ENCODE measurements around the gene ADARB2. TPM values are rescaled to one million over a fixed set of nuclear protein-coding genes. Genes with fewer than 3 reads are reported as not detected.

The ADARB2 gene
- total and polyA plus RNA-seq, 10 of the 15 experiments (the other 5 are each of a cell fraction or from before 2014, with no cell fraction given) = 0.02 to 4.1 (median 0.76) TPM

GRCh38 chr10:1182280-1183032 is 554.9 kb downstream of the ADARB2 start:
- ChIA-PET POLR2A (no interaction called here), SMC1A (ENCODE audit: uncharacterized antibody, unreplicated experiment) (no interaction called here), RAD21 (ENCODE audit: unreplicated experiment) (no interaction called here), CTCF (no interaction called here)
- Histone ChIP-seq H3K79me2 (ENCODE audit: control insufficient read depth, insufficient read depth, low read length) (no peaks in the 10 kb centered on the region), H3K9ac (ENCODE audit: control insufficient read depth, insufficient read depth, low read length) (no peak overlapping the region), H3K27ac (ENCODE audit: control insufficient read depth, insufficient read depth) (no peak overlapping the region), H4K20me1 (ENCODE audit: control insufficient read depth, insufficient read depth) (no peaks in the 10 kb centered on the region), H3K4me2 (ENCODE audit: control insufficient read depth, insufficient read depth) (no peak overlapping the region), H3K36me3 (ENCODE audit: control insufficient read depth in 2 of 2, insufficient read depth in 2 of 2, low read length in 1 of 2) (no peaks in the 10 kb centered on the region), H3K4me1 (ENCODE audit: control insufficient read depth, insufficient read depth, low read length) (no peaks in the 10 kb centered on the region), H2AFZ (ENCODE audit: control insufficient read depth, low read depth, low read length) (no peak overlapping the region), H3K27me3 (replicated peaks in 1 of 2; ENCODE audit: control insufficient read depth in 2 of 2, insufficient read depth in 2 of 2, low read length in 1 of 2) (peaks cover 0 to 2% of the 10 kb centered on the region in 2 experiments; a peak in 3 of 4 replicates), H3K4me3 (no peak overlapping the region), H3K9me3 (replicated peaks; ENCODE audit: control insufficient read depth, insufficient read depth, low read length) (no peaks in the 10 kb centered on the region)
- no peak for FAIRE-seq
- no peak for ATAC-seq
- WGBS (ENCODE audit: insufficient coverage, insufficient replicate concordance, low lambda C conversion rate, missing lambda C conversion rate) = 40% methylated on average over 27 of the region's 30 CpGs
- TF ChIP-seq RUNX3 (IDR thresholded peaks at IDR 0.05; ENCODE audit: low read length) = no peak
- no TSS peak for BruUV-seq (replicated peaks)
- DNase-seq (ENCODE audit: low read depth, low spot score) = no peak
- in situ Hi-C loops (cut with MboI) = no loop called here
- intact Hi-C loops (cut with micrococcal nuclease; ENCODE audit: unreplicated experiment) = no loop called here

GRCh38 chr10:1180836-1181235 is 556.5 kb downstream of the ADARB2 start:
- no peaks in the 10 kb centered on the region for H3K79me2 ChIP-seq (ENCODE audit: control insufficient read depth, insufficient read depth, low read length)
- H3K9me3 ChIP-seq (replicated peaks; ENCODE audit: control insufficient read depth, insufficient read depth, low read length) = no peaks in the 10 kb centered on the region
- H2AFZ ChIP-seq (ENCODE audit: control insufficient read depth, low read depth, low read length) = no peak overlapping the region
- SMC1A ChIA-PET (ENCODE audit: uncharacterized antibody, unreplicated experiment) = interaction anchor here (1.0 kb wide), 1 partner anchor 12 kb away, joined by 4 read pairs; no protein-coding TSS in a partner anchor
- no peak overlapping the region for H3K4me2 ChIP-seq (ENCODE audit: control insufficient read depth, insufficient read depth)
- in situ Hi-C loops (cut with MboI) = no loop called here
- no peaks in the 10 kb centered on the region for H3K4me1 ChIP-seq (ENCODE audit: control insufficient read depth, insufficient read depth, low read length)
- WGBS (ENCODE audit: insufficient coverage, insufficient replicate concordance, low lambda C conversion rate, missing lambda C conversion rate) = 43% methylated on average over 11 of the region's 11 CpGs
- H3K27ac ChIP-seq (ENCODE audit: control insufficient read depth, insufficient read depth) = no peak overlapping the region
- no peaks in the 10 kb centered on the region for H3K36me3 ChIP-seq (ENCODE audit: control insufficient read depth in 2 of 2, insufficient read depth in 2 of 2, low read length in 1 of 2)
- ATAC-seq (no peak), FAIRE-seq (no peak), DNase-seq (ENCODE audit: low read depth, low spot score) (no peak)
- no peak overlapping the region for H3K4me3 ChIP-seq
- RAD21 ChIA-PET (ENCODE audit: unreplicated experiment) = no interaction called here
- H3K27me3 ChIP-seq (replicated peaks in 1 of 2; ENCODE audit: control insufficient read depth in 2 of 2, insufficient read depth in 2 of 2, low read length in 1 of 2) = no peaks in the 10 kb centered on the region; a peak in 3 of 4 replicates
- intact Hi-C loops (cut with micrococcal nuclease; ENCODE audit: unreplicated experiment) = no loop called here
- H4K20me1 ChIP-seq (ENCODE audit: control insufficient read depth, insufficient read depth) = no peaks in the 10 kb centered on the region
- no TSS peak for BruUV-seq (replicated peaks)
- CTCF ChIA-PET = no interaction called here
- no peak overlapping the region for H3K9ac ChIP-seq (ENCODE audit: control insufficient read depth, insufficient read depth, low read length)
- POLR2A ChIA-PET = no interaction called here
- no peak for TF ChIP-seq FOS (IDR thresholded peaks at IDR 0.05; ENCODE audit: borderline replicate concordance, extremely low read depth, insufficient read length)
- TF ChIP-seq, protein P1, sequence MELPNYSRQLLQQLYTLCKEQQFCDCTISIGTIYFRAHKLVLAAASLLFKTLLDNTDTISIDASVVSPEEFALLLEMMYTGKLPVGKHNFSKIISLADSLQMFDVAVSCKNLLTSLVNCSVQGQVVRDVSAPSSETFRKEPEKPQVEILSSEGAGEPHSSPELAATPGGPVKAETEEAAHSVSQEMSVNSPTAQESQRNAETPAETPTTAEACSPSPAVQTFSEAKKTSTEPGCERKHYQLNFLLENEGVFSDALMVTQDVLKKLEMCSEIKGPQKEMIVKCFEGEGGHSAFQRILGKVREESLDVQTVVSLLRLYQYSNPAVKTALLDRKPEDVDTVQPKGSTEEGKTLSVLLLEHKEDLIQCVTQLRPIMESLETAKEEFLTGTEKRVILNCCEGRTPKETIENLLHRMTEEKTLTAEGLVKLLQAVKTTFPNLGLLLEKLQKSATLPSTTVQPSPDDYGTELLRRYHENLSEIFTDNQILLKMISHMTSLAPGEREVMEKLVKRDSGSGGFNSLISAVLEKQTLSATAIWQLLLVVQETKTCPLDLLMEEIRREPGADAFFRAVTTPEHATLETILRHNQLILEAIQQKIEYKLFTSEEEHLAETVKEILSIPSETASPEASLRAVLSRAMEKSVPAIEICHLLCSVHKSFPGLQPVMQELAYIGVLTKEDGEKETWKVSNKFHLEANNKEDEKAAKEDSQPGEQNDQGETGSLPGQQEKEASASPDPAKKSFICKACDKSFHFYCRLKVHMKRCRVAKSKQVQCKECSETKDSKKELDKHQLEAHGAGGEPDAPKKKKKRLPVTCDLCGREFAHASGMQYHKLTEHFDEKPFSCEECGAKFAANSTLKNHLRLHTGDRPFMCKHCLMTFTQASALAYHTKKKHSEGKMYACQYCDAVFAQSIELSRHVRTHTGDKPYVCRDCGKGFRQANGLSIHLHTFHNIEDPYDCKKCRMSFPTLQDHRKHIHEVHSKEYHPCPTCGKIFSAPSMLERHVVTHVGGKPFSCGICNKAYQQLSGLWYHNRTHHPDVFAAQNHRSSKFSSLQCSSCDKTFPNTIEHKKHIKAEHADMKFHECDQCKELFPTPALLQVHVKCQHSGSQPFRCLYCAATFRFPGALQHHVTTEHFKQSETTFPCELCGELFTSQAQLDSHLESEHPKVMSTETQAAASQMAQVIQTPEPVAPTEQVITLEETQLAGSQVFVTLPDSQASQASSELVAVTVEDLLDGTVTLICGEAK (IDR thresholded peaks at IDR 0.05; ENCODE audit: borderline replicate concordance) = no peak
- no peak for TF ChIP-seq SMARCA5 (IDR thresholded peaks at IDR 0.05)
- TF ChIP-seq, protein P2, sequence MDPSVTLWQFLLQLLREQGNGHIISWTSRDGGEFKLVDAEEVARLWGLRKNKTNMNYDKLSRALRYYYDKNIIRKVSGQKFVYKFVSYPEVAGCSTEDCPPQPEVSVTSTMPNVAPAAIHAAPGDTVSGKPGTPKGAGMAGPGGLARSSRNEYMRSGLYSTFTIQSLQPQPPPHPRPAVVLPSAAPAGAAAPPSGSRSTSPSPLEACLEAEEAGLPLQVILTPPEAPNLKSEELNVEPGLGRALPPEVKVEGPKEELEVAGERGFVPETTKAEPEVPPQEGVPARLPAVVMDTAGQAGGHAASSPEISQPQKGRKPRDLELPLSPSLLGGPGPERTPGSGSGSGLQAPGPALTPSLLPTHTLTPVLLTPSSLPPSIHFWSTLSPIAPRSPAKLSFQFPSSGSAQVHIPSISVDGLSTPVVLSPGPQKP (IDR thresholded peaks at IDR 0.05; ENCODE audit: low read depth, low read length) = no peak
- TF ChIP-seq RFX5 (IDR thresholded peaks at IDR 0.05; ENCODE audit: low read depth, low read length) = no peak
- no peak for TF ChIP-seq SREBF2 (IDR thresholded peaks at IDR 0.05; ENCODE audit: low read length)
- no peak for TF ChIP-seq BHLHE40 (IDR thresholded peaks at IDR 0.05; ENCODE audit: borderline replicate concordance in 1 of 2, low read depth in 2 of 2, low read length in 1 of 2)
- no peak for TF ChIP-seq NR2C2 (IDR thresholded peaks at IDR 0.05; ENCODE audit: borderline replicate concordance, control insufficient read depth, insufficient read length, low read depth)
- no peak for TF ChIP-seq ASH2L (IDR thresholded peaks at IDR 0.05; ENCODE audit: borderline replicate concordance, low read depth)
- no peak for TF ChIP-seq ZNF622 (IDR thresholded peaks at IDR 0.05)
- TF ChIP-seq RAD21 (IDR thresholded peaks at IDR 0.05; ENCODE audit: insufficient read depth, low read depth, low read length) = no peak
- no peak for TF ChIP-seq ZNF207 (IDR thresholded peaks at IDR 0.05; ENCODE audit: borderline replicate concordance)

Measured in GM12878 (cell line).